Islet of Langerhans (tissue), 1 donor: ENCODE results near the gene MESP1.

Experiments
- FAIRE-seq: peaks from one replicate; lab custom pipeline; 2011; peaks lifted over from hg19 to GRCh38; lab: Jason Lieb, UNC

MESP1 gene

GRCh38 chr15:89780601-89781000 is 29.6 kb upstream of the MESP1 start:
- FAIRE-seq = no peak

- no peak for FAIRE-seq
Observed at GRCh38 chr15:89778861-89779260, 27.8 kb upstream of the MESP1 start.

- FAIRE-seq = no peak
Observed at GRCh38 chr15:89777782-89778380, 26.8 kb upstream of the MESP1 start.

- no peak for FAIRE-seq
Observed at GRCh38 chr15:89777073-89777751, 26.2 kb upstream of the MESP1 start.

- FAIRE-seq = no peak
Observed at GRCh38 chr15:89776274-89777072, 25.4 kb upstream of the MESP1 start, which contains the start of gene MESP2. Gene MESP2 (plus strand): TSS chr15:89776332. CDS start chr15:89776358, 26 bp downstream.

GRCh38 chr15:89775815-89776214 is 24.8 kb upstream of the MESP1 start:
- no peak for FAIRE-seq

GRCh38 chr15:89774492-89774891 is 23.4 kb upstream of the MESP1 start:
- FAIRE-seq = no peak

GRCh38 chr15:89772932-89773583 is 22.0 kb upstream of the MESP1 start:
- no peak for FAIRE-seq

GRCh38 chr15:89770041-89770440 is 19.0 kb upstream of the MESP1 start:
- no peak for FAIRE-seq

GRCh38 chr15:89769366-89769765 is 18.3 kb upstream of the MESP1 start:
- no peak for FAIRE-seq

- no peak for FAIRE-seq
Observed at GRCh38 chr15:89768071-89768500, 17.0 kb upstream of the MESP1 start.

- no peak for FAIRE-seq
Observed at GRCh38 chr15:89767411-89767915, 16.4 kb upstream of the MESP1 start.

- no peak for FAIRE-seq
Observed at GRCh38 chr15:89766357-89767311, 15.6 kb upstream of the MESP1 start.

- FAIRE-seq = no peak
Observed at GRCh38 chr15:89765694-89766093, 14.6 kb upstream of the MESP1 start.

- no peak for FAIRE-seq
Observed at GRCh38 chr15:89761929-89762328, 10.9 kb upstream of the MESP1 start.

- no peak for FAIRE-seq
Observed at GRCh38 chr15:89761009-89761831, 10.2 kb upstream of the MESP1 start.

GRCh38 chr15:89760303-89761008 is 9.4 kb upstream of the MESP1 start:
- no peak for FAIRE-seq

GRCh38 chr15:89759835-89760234 is 8.8 kb upstream of the MESP1 start:
- no peak for FAIRE-seq

GRCh38 chr15:89758981-89759380 is 7.9 kb upstream of the MESP1 start:
- FAIRE-seq = no peak

- no peak for FAIRE-seq
Observed at GRCh38 chr15:89758283-89758682, 7.2 kb upstream of the MESP1 start.
